CD4-positive, alpha-beta memory T cell (primary cell): ENCODE results near the gene MEST. TPM values are rescaled to one million over a fixed set of nuclear protein-coding genes. Genes with fewer than 3 reads are reported as not detected.
A peak's percentile ranks its signal among the peaks of the same experiment; 100 is the strongest.

Experiments used
- CTCF ChIA-PET: fragments of 350-600 bp; sonication (Branson Sonifier 250); formaldehyde crosslinking; loops from one replicate; lab custom pipeline; 2021; ENCODE audit warnings: inconsistent platforms; ENCODE audit not compliant: partially characterized antibody; lab: Charles Lee
- POLR2A ChIA-PET: fragments of 350-600 bp; sonication (Branson Sonifier 250); formaldehyde crosslinking; loops from one replicate; lab custom pipeline; 2021; ENCODE audit not compliant: partially characterized antibody; lab: Charles Lee
- DNase-seq, 5 donors: peaks; one replicate each; pipeline versions ENCODE4 v3.0.0 to v3.0.0-alpha.2; 2020 to 2022; ENCODE audit warnings: mixed read lengths in 1 of 5
- H3K27ac ChIP-seq: one replicate; pipeline ENCODE4 v1.7.0; 2013; ENCODE audit warnings: low read depth, low read length
- H3K27me3 ChIP-seq: 2 replicates; pipeline ENCODE4 v1.7.0; 2013; ENCODE audit warnings: mild to moderate bottlenecking, low read length, moderate library complexity; ENCODE audit not compliant: insufficient read depth
- H3K36me3 ChIP-seq: 2 replicates; pipeline ENCODE4 v1.7.0; 2013; ENCODE audit warnings: mild to moderate bottlenecking, low read length, moderate library complexity; ENCODE audit not compliant: insufficient read depth
- H3K4me1 ChIP-seq: 2 replicates; pipeline ENCODE4 v1.7.0; 2013; ENCODE audit warnings: mild to moderate bottlenecking, low read length, moderate library complexity; ENCODE audit not compliant: insufficient read depth
- H3K4me3 ChIP-seq, 2 donors: one replicate each; pipeline ENCODE4 v1.7.0; 2013; ENCODE audit warnings: low read length in 2 of 2, mild to moderate bottlenecking in 1 of 2
- H3K9me3 ChIP-seq, 2 donors: one replicate each; pipeline ENCODE4 v1.7.0; 2013; ENCODE audit warnings: low read length in 2 of 2, control low read depth in 1 of 2; ENCODE audit not compliant: control insufficient read depth in 1 of 2
- H3K27ac Mint-ChIP-seq, 7 donors: one replicate each; pipeline ENCODE4 v1.8.0; 2020 to 2021; ENCODE audit warnings: mixed read lengths in 7 of 7, mild to moderate bottlenecking in 6 of 7, inconsistent platforms in 3 of 7, moderate library complexity in 3 of 7
- H3K27me3 Mint-ChIP-seq, 2 donors: one replicate each; pipeline ENCODE4 v1.8.0; 2020 to 2021; ENCODE audit warnings: mixed read lengths in 2 of 2
- H3K36me3 Mint-ChIP-seq, 2 donors: one replicate each; pipeline ENCODE4 v1.8.0; 2020 to 2021; ENCODE audit warnings: mixed read lengths in 2 of 2, inconsistent platforms in 1 of 2, mild to moderate bottlenecking in 1 of 2
- H3K4me1 Mint-ChIP-seq, 4 donors: one replicate each; pipeline ENCODE4 v1.8.0; 2020 to 2021; ENCODE audit warnings: mixed read lengths in 4 of 4, mild to moderate bottlenecking in 1 of 4
- H3K4me3 Mint-ChIP-seq, 8 donors: one replicate each; pipeline ENCODE4 v1.8.0; 2020 to 2021; ENCODE audit warnings: mixed read lengths in 8 of 8, mild to moderate bottlenecking in 7 of 8, moderate library complexity in 6 of 8, inconsistent platforms in 3 of 8
- H3K9me3 Mint-ChIP-seq, 8 donors: one replicate each; pipeline ENCODE4 v1.8.0; 2020 to 2021; ENCODE audit warnings: mixed read lengths in 8 of 8, mild to moderate bottlenecking in 5 of 8, inconsistent platforms in 3 of 8, moderate library complexity in 1 of 8
- intact Hi-C: fragments of 100-400 bp; cut with micrococcal nuclease; formaldehyde crosslinking; loops from one replicate; pipeline ENCODE4 v1.15.1; 2023
- polyA plus RNA-seq, 2 donors: library from polyadenylated mRNA; unstranded; fragments of 300-500 nt; fragmentation: Illumina TruSeq; gene quantifications; one replicate each; pipeline ENCODE4 v1.2.3, GENCODE V29; 2021
- total RNA-seq, 2 experiments: library from RNA; stranded (reverse); gene quantifications; one replicate each; pipeline ENCODE4 v1.2.3, GENCODE V29; 2021

Gene MEST
- total and polyA plus RNA-seq, 4 experiments from 2014 or later, result 2.3 to 9.6 (median 3.1) TPM

GRCh38 chr7:130485734-130486113, 6.2 kb upstream of the MEST start:
- intact Hi-C loops, result loop anchor here (1.0 kb wide), 1 partner anchor 273 kb away; no protein-coding TSS in a partner anchor
- ChIA-PET CTCF (interaction anchor here (1.0 to 1.5 kb wide), 2 partner anchors 9 to 276 kb away, joined by 3 read pairs; no protein-coding TSS in a partner anchor), POLR2A (no interaction called here)
- DNase-seq, result no peak
- Histone ChIP-seq H3K9me3 (no peaks in the 10 kb centered on the region), H3K4me3 (peak overlapping the region in 1 of 2 donors; percentile 66), H3K27ac (no peak overlapping the region), H3K4me1 (peaks cover 9% of the 10 kb centered on the region), H3K36me3 (no peaks in the 10 kb centered on the region), H3K27me3 (peaks cover 8% of the 10 kb centered on the region)
- Mint-ChIP-seq H3K9me3 (no peaks in the 10 kb centered on the region), H3K4me1 (peaks cover 12 to 23% (median 15%) of the 10 kb centered on the region in 4 donors), H3K27me3 (peaks cover 28 to 37% of the 10 kb centered on the region in 2 donors), H3K4me3 (peak overlapping the region; percentile 84 to 89 (median 87)), H3K27ac (no peak overlapping the region), H3K36me3 (no peaks in the 10 kb centered on the region)

GRCh38 chr7:130486114-130486953, 5.6 kb upstream of the MEST start:
- intact Hi-C loops, result loop anchor here (1.0 kb wide), 1 partner anchor 272 kb away; no protein-coding TSS in a partner anchor
- H3K36me3 Mint-ChIP-seq, result no peaks in the 10 kb centered on the region
- peaks cover 17 to 26% (median 17%) of the 10 kb centered on the region in 4 donors for H3K4me1 Mint-ChIP-seq
- Histone ChIP-seq H3K9me3 (no peaks in the 10 kb centered on the region), H3K4me1 (peaks cover 15% of the 10 kb centered on the region), H3K27me3 (peaks cover 8% of the 10 kb centered on the region), H3K4me3 (peak overlapping the region; percentile 24 to 66), H3K27ac (no peak overlapping the region), H3K36me3 (no peaks in the 10 kb centered on the region)
- peaks cover 0 to 2% (median 0%) of the 10 kb centered on the region in 8 donors for H3K9me3 Mint-ChIP-seq
- ChIA-PET POLR2A (no interaction called here), CTCF (interaction anchor here (0.8 to 1.4 kb wide), 2 partner anchors 45 to 269 kb away, joined by 3 read pairs; no protein-coding TSS in a partner anchor)
- H3K27ac Mint-ChIP-seq, result peak overlapping the region in 2 of 7 donors; percentile 25 to 85
- peak; percentile 47 to 61 (median 55) for DNase-seq
- H3K4me3 Mint-ChIP-seq, result peak overlapping the region; percentile 84 to 89 (median 87)
- H3K27me3 Mint-ChIP-seq, result peaks cover 30 to 41% of the 10 kb centered on the region in 2 donors

GRCh38 chr7:130486954-130487436, 4.9 kb upstream of the MEST start:
- CTCF ChIA-PET, result interaction anchor here (0.8 to 1.7 kb wide), 4 partner anchors 11 to 271 kb away, joined by 3 read pairs; no protein-coding TSS in a partner anchor
- H3K4me3 ChIP-seq, result peak overlapping the region; percentile 24 to 66

GRCh38 chr7:130488392-130489139, 3.3 kb upstream of the MEST start:
- Mint-ChIP-seq H3K27me3 (peaks cover 36 to 37% of the 10 kb centered on the region in 2 donors), H3K27ac (no peak overlapping the region), H3K36me3 (no peaks in the 10 kb centered on the region), H3K9me3 (peaks cover 0 to 2% (median 0%) of the 10 kb centered on the region in 8 donors), H3K4me1 (peaks cover 20 to 41% (median 21%) of the 10 kb centered on the region in 4 donors), H3K4me3 (peak overlapping the region in 1 of 8 donors; percentile 21)
- no peak for DNase-seq
- ChIA-PET CTCF (interaction anchor here (1.7 kb wide), 1 partner anchor 270 kb away, joined by 3 read pairs; no protein-coding TSS in a partner anchor), POLR2A (no interaction called here)
- Histone ChIP-seq H3K27me3 (peaks cover 6% of the 10 kb centered on the region), H3K27ac (no peak overlapping the region), H3K36me3 (no peaks in the 10 kb centered on the region), H3K4me1 (peaks cover 18% of the 10 kb centered on the region), H3K4me3 (no peak overlapping the region), H3K9me3 (no peaks in the 10 kb centered on the region)
- intact Hi-C loops, result no loop called here

More at GRCh38 chr7:130486954-130487436, 4.9 kb upstream of the MEST start:
- no peaks in the 10 kb centered on the region for H3K36me3 Mint-ChIP-seq
- DNase-seq, result no peak
- Histone ChIP-seq H3K36me3 (no peaks in the 10 kb centered on the region), H3K4me1 (peaks cover 18% of the 10 kb centered on the region), H3K9me3 (no peaks in the 10 kb centered on the region), H3K27me3 (peaks cover 8% of the 10 kb centered on the region), H3K27ac (no peak overlapping the region)
- POLR2A ChIA-PET, result no interaction called here
- peaks cover 31 to 37% of the 10 kb centered on the region in 2 donors for H3K27me3 Mint-ChIP-seq
- peak overlapping the region; percentile 84 to 89 (median 87) for H3K4me3 Mint-ChIP-seq
- peaks cover 0 to 2% (median 0%) of the 10 kb centered on the region in 8 donors for H3K9me3 Mint-ChIP-seq
- peaks cover 17 to 31% (median 19%) of the 10 kb centered on the region in 4 donors for H3K4me1 Mint-ChIP-seq
- peak overlapping the region in 2 of 7 donors; percentile 25 to 58 for H3K27ac Mint-ChIP-seq
- intact Hi-C loops, result loop anchor here (1.0 kb wide), 1 partner anchor 271 kb away; no protein-coding TSS in a partner anchor

- H3K4me1 ChIP-seq, result peaks cover 18% of the 10 kb centered on the region
- H3K27ac ChIP-seq, result no peak overlapping the region
- H3K4me3 Mint-ChIP-seq, result no peak overlapping the region
- no peaks in the 10 kb centered on the region for H3K36me3 ChIP-seq
- peaks cover 37% of the 10 kb centered on the region in 2 donors for H3K27me3 Mint-ChIP-seq
- POLR2A ChIA-PET, result no interaction called here
- intact Hi-C loops, result no loop called here
- H3K4me3 ChIP-seq, result no peak overlapping the region
- DNase-seq, result no peak
- H3K36me3 Mint-ChIP-seq, result no peaks in the 10 kb centered on the region
- H3K27me3 ChIP-seq, result peaks cover 6% of the 10 kb centered on the region
- peaks cover 0 to 2% (median 0%) of the 10 kb centered on the region in 8 donors for H3K9me3 Mint-ChIP-seq
- H3K27ac Mint-ChIP-seq, result no peak overlapping the region
- CTCF ChIA-PET, result no interaction called here
- no peaks in the 10 kb centered on the region for H3K9me3 ChIP-seq
- H3K4me1 Mint-ChIP-seq, result peaks cover 20 to 44% (median 21%) of the 10 kb centered on the region in 4 donors
Observed at GRCh38 chr7:130489140-130489983, 2.5 kb upstream of the MEST start.

GRCh38 chr7:130490311-130490791, 1.5 kb upstream of the MEST start:
- peaks cover 0 to 2% (median 0%) of the 10 kb centered on the region in 8 donors for H3K9me3 Mint-ChIP-seq
- ChIA-PET CTCF (no interaction called here), POLR2A (no interaction called here)
- no peaks in the 10 kb centered on the region for H3K36me3 Mint-ChIP-seq
- intact Hi-C loops, result loop anchor here (10.0 kb wide), 1 partner anchor 246 kb away; no protein-coding TSS in a partner anchor
- H3K4me1 Mint-ChIP-seq, result peaks cover 17 to 38% (median 21%) of the 10 kb centered on the region in 4 donors
- no peak for DNase-seq
- peaks cover 18% of the 10 kb centered on the region for H3K4me1 ChIP-seq
- H3K27me3 Mint-ChIP-seq, result peaks cover 28 to 33% of the 10 kb centered on the region in 2 donors
- H3K27ac Mint-ChIP-seq, result no peak overlapping the region
- no peaks in the 10 kb centered on the region for H3K9me3 ChIP-seq
- H3K27me3 ChIP-seq, result peaks cover 4% of the 10 kb centered on the region
- no peak overlapping the region for H3K27ac ChIP-seq
- H3K36me3 ChIP-seq, result no peaks in the 10 kb centered on the region
- H3K4me3 ChIP-seq, result no peak overlapping the region
- H3K4me3 Mint-ChIP-seq, result no peak overlapping the region
